Measurements from ENCODE around the gene AQP6. TPM values are rescaled to one million over a fixed set of nuclear protein-coding genes. Genes with fewer than 3 reads are reported as not detected.

AQP6 gene
- total RNA-seq, 1 experiment from 2014 or later, result not detected

- POLR2A ChIA-PET, result no interaction called here
Measured at GRCh38 chr12:49924628-49925246, 48.0 kb upstream of the AQP6 start.

GRCh38 chr12:49925433-49926204 lies 47.1 kb upstream of the AQP6 start:
- H3K27ac Mint-ChIP-seq (ENCODE audit: low read depth, unreplicated experiment), result no peak overlapping the region
- CTCF ChIA-PET, result interaction anchor here (0.7 kb wide), 1 partner anchor 57 kb away, joined by 3 read pairs; no protein-coding TSS in a partner anchor

More at GRCh38 chr12:49924628-49925246, 48.0 kb upstream of the AQP6 start:
- no peaks in the 10 kb centered on the region for H3K27me3 Mint-ChIP-seq (ENCODE audit: insufficient read depth, unreplicated experiment)
- H3K27ac Mint-ChIP-seq (ENCODE audit: low read depth, unreplicated experiment), result no peak overlapping the region
- peaks cover 12% of the 10 kb centered on the region for H3K4me1 Mint-ChIP-seq (ENCODE audit: insufficient read depth, unreplicated experiment)
- no peak for TF ChIP-seq CTCF (IDR thresholded peaks at IDR 0.05; ENCODE audit: unreplicated experiment)
- CTCF ChIA-PET, result interaction anchor here (0.7 kb wide), 1 partner anchor 147 kb away, joined by 3 read pairs; no protein-coding TSS in a partner anchor
- no peak for DNase-seq (ENCODE audit: unreplicated experiment)
- intact Hi-C loops (cut with micrococcal nuclease), result no loop called here
- BruUV-seq (replicated peaks), result no TSS peak
- H3K4me3 Mint-ChIP-seq (ENCODE audit: unreplicated experiment), result no peak overlapping the region
- H3K9me3 Mint-ChIP-seq (ENCODE audit: unreplicated experiment), result no peaks in the 10 kb centered on the region
- H3K36me3 Mint-ChIP-seq (ENCODE audit: insufficient read depth, unreplicated experiment), result no peaks in the 10 kb centered on the region

GRCh38 chr12:49928471-49928870 lies 44.3 kb upstream of the AQP6 start:
- BruUV-seq (replicated peaks), result no TSS peak

More at GRCh38 chr12:49925433-49926204, 47.1 kb upstream of the AQP6 start:
- DNase-seq (ENCODE audit: unreplicated experiment), result no peak
- H3K4me1 Mint-ChIP-seq (ENCODE audit: insufficient read depth, unreplicated experiment), result peaks cover 12% of the 10 kb centered on the region
- POLR2A ChIA-PET, result interaction anchor here (0.6 kb wide), 1 partner anchor 1153 kb away, joined by 3 read pairs; no protein-coding TSS in a partner anchor
- no peak for TF ChIP-seq CTCF (IDR thresholded peaks at IDR 0.05; ENCODE audit: unreplicated experiment)
- no peaks in the 10 kb centered on the region for H3K36me3 Mint-ChIP-seq (ENCODE audit: insufficient read depth, unreplicated experiment)
- no peaks in the 10 kb centered on the region for H3K9me3 Mint-ChIP-seq (ENCODE audit: unreplicated experiment)
- no TSS peak for BruUV-seq (replicated peaks)
- intact Hi-C loops (cut with micrococcal nuclease), result no loop called here
- no peak overlapping the region for H3K4me3 Mint-ChIP-seq (ENCODE audit: unreplicated experiment)
- no peaks in the 10 kb centered on the region for H3K27me3 Mint-ChIP-seq (ENCODE audit: insufficient read depth, unreplicated experiment)

More at GRCh38 chr12:49928471-49928870, 44.3 kb upstream of the AQP6 start:
- POLR2A ChIA-PET, result interaction anchor here (0.5 to 0.6 kb wide), 2 partner anchors 55 to 127 kb away, joined by 3 read pairs; no protein-coding TSS in a partner anchor
- Mint-ChIP-seq H3K27me3 (ENCODE audit: insufficient read depth, unreplicated experiment) (no peaks in the 10 kb centered on the region), H3K9me3 (ENCODE audit: unreplicated experiment) (no peaks in the 10 kb centered on the region), H3K4me1 (ENCODE audit: insufficient read depth, unreplicated experiment) (peaks cover 4% of the 10 kb centered on the region), H3K4me3 (ENCODE audit: unreplicated experiment) (no peak overlapping the region), H3K27ac (ENCODE audit: low read depth, unreplicated experiment) (no peak overlapping the region), H3K36me3 (ENCODE audit: insufficient read depth, unreplicated experiment) (no peaks in the 10 kb centered on the region)
- TF ChIP-seq CTCF (IDR thresholded peaks at IDR 0.05; ENCODE audit: unreplicated experiment), result no peak
- intact Hi-C loops (cut with micrococcal nuclease), result no loop called here
- CTCF ChIA-PET, result interaction anchor here (0.6 to 1.3 kb wide), 4 partner anchors 15 to 40 kb away, joined by 3 to 5 read pairs (median 4); no protein-coding TSS in a partner anchor
- no peak for DNase-seq (ENCODE audit: unreplicated experiment)

Measured in MCF 10A (cell line).